GM12875 (cell line): ENCODE measurements around the gene TAF15.

Experiments used
- H3K4me3 ChIP-seq: one replicate; pipeline ENCODE4 v1.5.1; 2011; ENCODE audit warnings: low read depth, low read length, control low read depth
- CTCF ChIP-seq: IDR thresholded peaks from 2 replicates; pipeline ENCODE4 v1.5.1; 2011; ENCODE audit warnings: low read depth, mild to moderate bottlenecking, control low read depth, inconsistent platforms, low read length, moderate library complexity, borderline replicate concordance; ENCODE audit not compliant: insufficient read depth

The TAF15 gene

GRCh38 chr17:35819455-35819854 is 10.2 kb downstream of the TAF15 start:
- TF ChIP-seq CTCF, result no peak
- no peak overlapping the region for H3K4me3 ChIP-seq

DNA sequence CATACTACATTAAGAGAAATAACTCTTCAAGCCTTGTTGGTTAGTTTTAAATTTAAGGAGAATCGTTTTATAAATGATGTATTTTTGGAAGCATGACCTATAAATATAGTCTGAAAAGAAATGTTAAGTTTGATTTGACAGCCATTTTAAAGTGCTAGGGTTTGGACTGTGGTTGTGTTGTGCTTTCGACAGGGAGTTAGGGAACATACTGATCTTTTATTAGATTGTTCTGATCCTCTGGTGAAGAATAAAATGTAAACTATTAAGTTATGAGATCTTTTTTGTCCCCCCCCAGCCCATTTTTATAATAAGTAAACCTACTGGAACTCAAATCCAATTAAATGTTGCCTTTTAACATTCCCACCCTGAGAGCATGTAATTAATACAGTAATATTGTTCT is 12.0 kb downstream of the TAF15 start:
- H3K4me3 ChIP-seq, result no peak overlapping the region
- TF ChIP-seq CTCF, result no peak

GRCh38 chr17:35825206-35825605 is 15.9 kb downstream of the TAF15 start:
- TF ChIP-seq CTCF, result no peak
- H3K4me3 ChIP-seq, result no peak overlapping the region

- H3K4me3 ChIP-seq, result no peak overlapping the region
- no peak for TF ChIP-seq CTCF
Measured at GRCh38 chr17:35841101-35841500, 31.8 kb downstream of the TAF15 start.

DNA sequence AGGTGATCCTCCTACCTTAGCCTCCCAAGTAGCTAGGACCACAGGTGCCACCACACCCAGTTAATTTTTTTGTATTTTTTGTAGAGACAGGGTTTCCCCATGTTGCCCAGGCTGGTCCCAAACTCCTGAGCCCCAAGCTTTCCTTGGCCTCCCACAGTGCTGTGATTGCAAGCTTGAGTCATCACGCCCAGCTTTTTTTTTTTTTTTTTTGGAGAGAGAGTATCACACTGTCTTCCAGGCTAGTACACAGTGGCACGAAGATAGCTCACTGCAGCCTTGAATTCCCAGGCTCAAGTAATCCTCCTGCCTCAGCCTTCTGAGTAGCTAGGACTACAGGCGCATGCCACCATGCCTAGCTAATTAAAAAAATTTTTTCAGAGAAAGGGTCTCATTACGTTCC is 32.2 kb downstream of the TAF15 start:
- TF ChIP-seq CTCF, result no peak
- no peak overlapping the region for H3K4me3 ChIP-seq

GRCh38 chr17:35842239-35842638 is 33.0 kb downstream of the TAF15 start:
- no peak for TF ChIP-seq CTCF
- no peak overlapping the region for H3K4me3 ChIP-seq

DNA sequence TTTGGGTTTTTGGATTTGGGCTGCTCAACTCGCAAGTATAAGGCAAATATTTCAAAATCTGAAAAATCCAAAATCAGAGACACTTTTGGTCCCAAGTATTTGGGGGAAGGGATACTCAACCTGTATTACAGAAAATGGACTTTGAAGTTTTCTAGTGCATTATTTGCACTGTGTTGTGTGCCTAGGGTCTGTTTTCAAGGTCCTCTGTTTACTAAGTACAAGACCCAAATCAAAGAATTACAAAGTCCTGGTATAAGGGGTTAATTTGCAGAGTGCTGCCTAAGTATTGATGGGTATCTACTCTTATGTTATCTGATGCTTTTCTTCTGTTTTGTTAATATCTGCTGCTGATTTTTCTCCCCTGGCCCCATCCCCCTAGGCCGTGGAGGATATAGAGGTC is 34.4 kb downstream of the TAF15 start:
- no peak overlapping the region for H3K4me3 ChIP-seq
- no peak for TF ChIP-seq CTCF
